ENCODE measurements around the gene MICU2. TPM values are rescaled to one million over a fixed set of nuclear protein-coding genes. Genes with fewer than 3 reads are reported as not detected.
A peak's percentile ranks its signal among the peaks of the same experiment; 100 is the strongest.

Gene MICU2
- total RNA-seq, 2 experiments from 2014 or later = 25.4 to 28.4 TPM

- no peak overlapping the region for H3K27ac Mint-ChIP-seq
- H3K36me3 ChIP-seq (ENCODE audit: insufficient read depth, low read length) = no peaks in the 10 kb centered on the region
- CTCF ChIA-PET = no interaction called here
- no peaks in the 10 kb centered on the region for H3K36me3 Mint-ChIP-seq (ENCODE audit: low read depth)
- intact Hi-C loops (cut with DNase I, micrococcal nuclease) = loop anchor here (10.0 kb wide), 3 partner anchors 433 to 1113 kb away; no protein-coding TSS in a partner anchor
- TF ChIP-seq, protein P1, sequence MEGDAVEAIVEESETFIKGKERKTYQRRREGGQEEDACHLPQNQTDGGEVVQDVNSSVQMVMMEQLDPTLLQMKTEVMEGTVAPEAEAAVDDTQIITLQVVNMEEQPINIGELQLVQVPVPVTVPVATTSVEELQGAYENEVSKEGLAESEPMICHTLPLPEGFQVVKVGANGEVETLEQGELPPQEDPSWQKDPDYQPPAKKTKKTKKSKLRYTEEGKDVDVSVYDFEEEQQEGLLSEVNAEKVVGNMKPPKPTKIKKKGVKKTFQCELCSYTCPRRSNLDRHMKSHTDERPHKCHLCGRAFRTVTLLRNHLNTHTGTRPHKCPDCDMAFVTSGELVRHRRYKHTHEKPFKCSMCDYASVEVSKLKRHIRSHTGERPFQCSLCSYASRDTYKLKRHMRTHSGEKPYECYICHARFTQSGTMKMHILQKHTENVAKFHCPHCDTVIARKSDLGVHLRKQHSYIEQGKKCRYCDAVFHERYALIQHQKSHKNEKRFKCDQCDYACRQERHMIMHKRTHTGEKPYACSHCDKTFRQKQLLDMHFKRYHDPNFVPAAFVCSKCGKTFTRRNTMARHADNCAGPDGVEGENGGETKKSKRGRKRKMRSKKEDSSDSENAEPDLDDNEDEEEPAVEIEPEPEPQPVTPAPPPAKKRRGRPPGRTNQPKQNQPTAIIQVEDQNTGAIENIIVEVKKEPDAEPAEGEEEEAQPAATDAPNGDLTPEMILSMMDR (IDR thresholded peaks at IDR 0.05) = no peak
- ATAC-seq (ENCODE audit: poor library complexity) (no peak), DNase-seq (no peak)
- peaks cover 27% of the 10 kb centered on the region for H3K27me3 Mint-ChIP-seq
- POLR2A ChIA-PET = no interaction called here
- no peak overlapping the region for H3K27ac ChIP-seq (ENCODE audit: low read depth in 1 of 2, low read length in 2 of 2)
- no peaks in the 10 kb centered on the region for H3K9me3 ChIP-seq (ENCODE audit: control insufficient read depth in 1 of 2, insufficient read depth in 1 of 2, low read length in 2 of 2)
- no peaks in the 10 kb centered on the region for H3K4me1 Mint-ChIP-seq (ENCODE audit: low read depth)
- no peaks in the 10 kb centered on the region for H3K27me3 ChIP-seq (ENCODE audit: control insufficient read depth in 1 of 2, insufficient read depth in 2 of 2, low read length in 2 of 2)
- H3K4me1 ChIP-seq (ENCODE audit: insufficient read depth, low read length) = no peaks in the 10 kb centered on the region
- no peak overlapping the region for H3K4me3 ChIP-seq (ENCODE audit: low read length)
- peaks cover 9% of the 10 kb centered on the region for H3K9me3 Mint-ChIP-seq
- no peak overlapping the region for H3K4me3 Mint-ChIP-seq
Measured at GRCh38 chr13:21632196-21632595, 28.2 kb upstream of the MICU2 start.

GRCh38 chr13:21625366-21625765, 21.4 kb upstream of the MICU2 start:
- peak; percentile 39 for ATAC-seq (ENCODE audit: poor library complexity)
- H3K4me1 ChIP-seq (ENCODE audit: insufficient read depth, low read length) = no peaks in the 10 kb centered on the region
- H3K9me3 Mint-ChIP-seq = no peaks in the 10 kb centered on the region

GRCh38 chr13:21620861-21621260, 16.9 kb upstream of the MICU2 start:
- CTCF ChIA-PET = interaction anchor here (1.4 kb wide), 1 partner anchor 17 kb away, joined by 3 read pairs; no protein-coding TSS in a partner anchor

More at GRCh38 chr13:21625366-21625765, 21.4 kb upstream of the MICU2 start:
- H3K4me3 ChIP-seq (ENCODE audit: low read length) = no peak overlapping the region
- ChIA-PET POLR2A (no interaction called here), CTCF (interaction anchor here (0.6 kb wide), 1 partner anchor 653 kb away, joined by 3 read pairs; no protein-coding TSS in a partner anchor)
- H3K36me3 ChIP-seq (ENCODE audit: insufficient read depth, low read length) = no peaks in the 10 kb centered on the region
- no peaks in the 10 kb centered on the region for H3K27me3 ChIP-seq (ENCODE audit: control insufficient read depth in 1 of 2, insufficient read depth in 2 of 2, low read length in 2 of 2)
- peak in 5 of 14 experiments; percentile 11 to 55 (median 40) for DNase-seq
- no peak overlapping the region for H3K4me3 Mint-ChIP-seq
- H3K27ac Mint-ChIP-seq = no peak overlapping the region
- intact Hi-C loops (cut with DNase I, micrococcal nuclease) = loop anchor here in 1 of 2 experiments (5.0 kb wide), 1 partner anchor 1387 kb away; no protein-coding TSS in a partner anchor
- peaks cover 11% of the 10 kb centered on the region for H3K27me3 Mint-ChIP-seq
- H3K36me3 Mint-ChIP-seq (ENCODE audit: low read depth) = no peaks in the 10 kb centered on the region
- no peak overlapping the region for H3K27ac ChIP-seq (ENCODE audit: low read depth in 1 of 2, low read length in 2 of 2)
- TF ChIP-seq, protein P1 (IDR thresholded peaks at IDR 0.05) = peak; percentile 62
- H3K9me3 ChIP-seq (ENCODE audit: control insufficient read depth in 1 of 2, insufficient read depth in 1 of 2, low read length in 2 of 2) = no peaks in the 10 kb centered on the region
- H3K4me1 Mint-ChIP-seq (ENCODE audit: low read depth) = no peaks in the 10 kb centered on the region

More at GRCh38 chr13:21620861-21621260, 16.9 kb upstream of the MICU2 start:
- Mint-ChIP-seq H3K9me3 (no peaks in the 10 kb centered on the region), H3K36me3 (ENCODE audit: low read depth) (no peaks in the 10 kb centered on the region), H3K4me3 (no peak overlapping the region), H3K4me1 (ENCODE audit: low read depth) (no peaks in the 10 kb centered on the region), H3K27ac (no peak overlapping the region), H3K27me3 (peaks cover 24% of the 10 kb centered on the region)
- intact Hi-C loops (cut with DNase I, micrococcal nuclease) = no loop called here
- POLR2A ChIA-PET = no interaction called here
- Histone ChIP-seq H3K27ac (ENCODE audit: low read depth in 1 of 2, low read length in 2 of 2) (no peak overlapping the region), H3K36me3 (ENCODE audit: insufficient read depth, low read length) (no peaks in the 10 kb centered on the region), H3K4me3 (ENCODE audit: low read length) (no peak overlapping the region), H3K4me1 (ENCODE audit: insufficient read depth, low read length) (no peaks in the 10 kb centered on the region), H3K27me3 (ENCODE audit: control insufficient read depth in 1 of 2, insufficient read depth in 2 of 2, low read length in 2 of 2) (peaks cover 6 to 10% of the 10 kb centered on the region in 2 experiments), H3K9me3 (ENCODE audit: control insufficient read depth in 1 of 2, insufficient read depth in 1 of 2, low read length in 2 of 2) (no peaks in the 10 kb centered on the region)
- ATAC-seq (ENCODE audit: poor library complexity) (no peak), DNase-seq (no peak)
- TF ChIP-seq, protein P1 (IDR thresholded peaks at IDR 0.05) = no peak

Data from CD4-positive, alpha-beta T cell (primary cell).